Fibroblast of skin of left biceps (primary cell): ENCODE measurements around the gene SPNS3.

Source experiments
- DNase-seq, 2 experiments: peaks; one replicate each; pipeline ENCODE4 v3.0.0-alpha.2; 2013; ENCODE audit warnings: low read depth in 2 of 2

SPNS3 gene

DNA sequence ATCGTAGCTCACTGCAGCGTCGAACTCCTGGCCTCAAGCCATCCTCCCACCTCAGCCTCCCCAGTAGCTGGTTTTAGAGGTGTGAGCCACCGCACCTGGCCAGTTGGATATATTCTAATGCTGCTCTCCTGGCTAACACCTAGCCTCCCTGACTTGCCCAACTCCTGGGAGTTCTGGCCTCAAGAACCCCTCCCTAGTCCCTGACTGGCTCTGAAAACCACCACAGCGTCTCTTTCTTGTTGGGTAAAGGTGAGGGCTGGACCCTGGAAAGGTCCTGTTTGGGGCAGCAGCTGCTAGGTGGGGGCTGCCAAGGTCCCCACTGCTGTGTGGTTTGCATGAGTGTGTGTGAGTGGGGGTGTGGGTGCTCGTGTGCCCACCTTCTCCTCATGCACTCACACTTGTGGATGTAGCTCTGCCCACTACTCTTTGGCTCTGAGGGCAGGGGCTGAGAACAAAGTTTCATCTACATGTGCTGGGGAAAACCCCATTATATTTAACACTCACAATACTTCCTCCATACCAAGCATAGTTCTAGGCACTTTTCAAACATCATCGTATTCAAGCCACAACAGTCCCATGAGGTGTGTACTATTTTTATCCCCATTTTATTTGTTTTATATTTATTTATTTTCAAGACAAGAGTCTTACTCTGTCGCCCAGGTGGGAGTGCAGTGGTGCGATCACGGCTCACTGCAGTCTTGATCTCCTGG, 7.1 kb upstream of the SPNS3 start:
- no peak for DNase-seq

DNA sequence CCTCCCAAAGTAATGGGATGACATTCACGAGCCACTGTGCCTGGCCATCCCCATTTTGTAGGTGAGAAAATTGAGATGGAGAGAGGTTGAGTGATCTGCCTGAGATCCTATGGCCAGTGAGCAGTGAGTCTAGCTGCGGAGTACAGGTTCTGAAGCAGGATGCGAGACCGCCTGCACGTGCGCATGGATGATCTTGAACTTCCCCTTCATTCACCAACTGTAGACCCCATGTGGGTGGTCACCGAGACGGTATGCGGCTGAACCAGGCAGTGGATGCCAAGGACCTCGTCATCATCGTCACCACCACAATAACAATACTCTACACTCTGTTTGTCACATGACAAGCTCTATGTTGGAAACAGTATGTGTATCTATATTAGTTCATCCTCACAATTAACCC, 6.2 kb upstream of the SPNS3 start:
- no peak for DNase-seq

DNA sequence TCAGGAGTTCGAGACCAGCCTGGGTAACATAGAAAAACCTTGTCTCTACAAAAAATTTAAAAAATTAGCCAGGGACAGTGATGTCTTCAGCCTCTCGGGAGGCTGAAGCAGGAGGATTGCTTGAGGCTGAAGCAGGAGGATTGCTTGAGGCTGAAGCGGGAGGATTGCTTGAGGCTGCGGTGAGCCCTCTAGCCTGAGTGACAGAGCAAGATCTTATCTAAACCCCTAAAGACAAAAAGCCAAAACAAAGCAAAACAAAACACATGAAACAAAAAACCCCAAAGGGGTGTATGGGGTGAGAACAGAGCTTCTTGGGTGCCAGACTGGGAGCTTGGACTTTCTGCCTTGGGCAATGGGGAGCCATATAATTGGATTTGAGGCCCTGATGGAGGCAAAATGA, 2.6 kb downstream of the SPNS3 start:
- no peak for DNase-seq

DNA sequence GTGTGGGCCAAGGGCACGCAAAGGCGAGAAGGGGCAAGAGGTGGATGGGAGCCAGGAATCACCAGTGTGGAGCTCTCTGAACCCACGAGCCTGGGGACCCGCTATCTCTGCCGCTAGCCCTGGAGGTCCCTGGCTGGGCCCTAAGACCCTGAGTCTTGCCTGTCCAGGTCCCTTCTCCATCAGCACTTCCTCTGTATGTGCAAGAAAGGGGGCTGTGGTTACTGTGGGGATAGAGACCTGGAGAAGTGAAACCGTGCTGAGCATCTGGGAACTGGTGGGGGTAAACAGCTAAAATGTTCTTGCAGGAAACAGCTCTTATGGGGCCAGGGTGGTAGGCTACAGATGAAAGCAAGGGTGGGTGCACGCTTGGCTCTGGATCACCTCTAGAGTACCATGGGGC, 3.1 kb downstream of the SPNS3 start:
- no peak for DNase-seq

DNA sequence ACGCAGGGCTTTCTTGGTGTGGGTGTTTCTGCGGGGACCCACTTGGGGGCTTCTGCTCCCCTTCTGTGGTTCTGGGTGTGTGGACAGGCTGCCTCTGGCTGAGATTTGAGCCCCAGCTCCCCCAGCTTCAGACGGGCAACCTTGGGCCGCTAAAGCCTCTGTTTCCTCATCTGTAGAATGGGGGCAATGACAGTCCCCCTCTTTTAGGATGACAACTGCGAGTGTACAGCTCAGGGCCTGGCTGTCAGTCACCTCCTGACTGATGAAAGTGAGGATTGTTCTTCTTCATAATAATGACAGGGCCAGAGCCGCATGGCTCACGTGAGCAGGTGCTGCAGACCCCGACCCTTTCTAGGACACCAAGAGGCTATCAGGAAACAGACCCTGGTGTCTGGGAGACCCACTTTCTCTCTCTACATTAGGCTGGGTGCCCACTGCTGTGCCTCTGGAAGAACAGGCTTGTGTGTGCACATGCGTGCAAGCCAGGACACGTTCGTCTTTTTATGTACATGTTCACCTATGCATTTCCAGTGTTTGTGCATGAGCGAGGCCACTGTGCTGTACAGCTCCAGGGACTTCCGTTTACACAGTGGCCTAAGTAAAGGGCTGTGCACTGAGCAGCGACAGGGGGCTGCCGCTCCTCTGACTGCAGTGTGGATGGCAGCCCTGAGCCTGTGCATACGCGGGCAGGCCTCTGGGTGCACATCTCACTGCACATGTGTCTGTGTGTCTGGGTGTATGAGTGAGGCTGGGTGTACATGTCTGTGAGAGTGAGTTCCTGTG, 4.6 kb downstream of the SPNS3 start:
- DNase-seq: no peak

DNA sequence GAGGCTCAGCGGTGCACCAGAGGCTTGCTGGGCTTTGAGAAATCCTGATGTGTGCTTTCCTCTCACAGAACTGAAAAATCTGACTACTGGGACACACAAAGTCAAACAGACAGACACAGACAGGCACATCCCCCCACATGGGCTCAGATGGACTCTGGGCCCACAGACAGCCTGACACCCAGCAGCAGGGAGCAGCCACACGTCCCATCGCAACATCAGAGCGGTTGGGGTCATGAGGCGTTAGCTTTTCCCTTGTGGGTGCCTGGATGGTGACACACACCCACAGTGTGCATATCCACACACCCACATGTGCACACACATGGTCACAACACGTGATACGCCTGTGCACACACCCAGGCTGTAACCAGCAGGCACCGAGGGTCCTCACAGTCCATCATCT, 6.3 kb downstream of the SPNS3 start:
- no peak for DNase-seq

DNA sequence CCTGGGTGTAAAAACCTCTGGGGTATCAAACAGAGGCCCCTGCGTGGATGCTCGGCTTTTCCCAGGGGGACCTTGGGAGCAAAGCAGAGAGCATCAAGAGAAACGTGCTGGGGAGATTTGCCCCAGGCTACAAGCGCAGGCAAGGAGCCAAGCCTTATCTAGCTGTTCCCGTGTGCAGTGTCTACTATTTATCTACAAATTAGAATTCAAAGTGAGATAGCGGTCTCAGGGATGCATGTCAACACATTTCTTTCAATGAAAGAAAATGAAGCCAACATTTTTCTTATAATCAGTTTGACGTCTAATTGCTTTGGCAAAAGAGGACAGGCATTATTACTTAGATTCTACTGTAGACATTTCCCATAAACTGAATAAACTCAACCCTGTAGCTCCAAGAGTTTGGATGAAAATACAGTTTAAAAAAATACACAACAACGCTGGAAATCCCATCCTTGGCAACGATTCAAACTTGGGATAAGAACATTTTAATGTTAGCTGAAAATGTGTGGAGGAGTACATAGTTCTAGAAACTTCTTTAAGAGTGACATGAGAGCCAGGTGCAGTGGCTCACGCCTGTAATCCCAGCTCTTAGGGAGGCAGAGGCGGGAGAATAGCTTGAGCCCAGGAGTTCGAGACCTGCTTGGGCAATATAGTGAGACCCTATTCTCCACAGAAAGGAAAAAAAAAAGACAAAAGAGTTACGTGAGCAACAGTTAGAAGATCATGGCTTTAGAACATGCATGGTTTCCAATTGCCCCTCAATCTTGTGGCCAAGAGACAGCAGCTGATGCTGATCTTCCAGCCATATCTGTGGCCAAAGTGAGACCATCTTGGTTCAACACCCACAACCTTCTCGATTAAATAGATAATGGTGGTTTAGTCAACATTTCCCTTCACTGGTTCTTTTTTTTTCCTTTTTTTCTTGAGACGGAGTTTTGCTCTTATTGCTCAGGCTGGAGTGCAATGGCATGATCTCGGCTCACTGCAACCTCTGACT, 7.2 kb downstream of the SPNS3 start:
- DNase-seq: no peak

DNA sequence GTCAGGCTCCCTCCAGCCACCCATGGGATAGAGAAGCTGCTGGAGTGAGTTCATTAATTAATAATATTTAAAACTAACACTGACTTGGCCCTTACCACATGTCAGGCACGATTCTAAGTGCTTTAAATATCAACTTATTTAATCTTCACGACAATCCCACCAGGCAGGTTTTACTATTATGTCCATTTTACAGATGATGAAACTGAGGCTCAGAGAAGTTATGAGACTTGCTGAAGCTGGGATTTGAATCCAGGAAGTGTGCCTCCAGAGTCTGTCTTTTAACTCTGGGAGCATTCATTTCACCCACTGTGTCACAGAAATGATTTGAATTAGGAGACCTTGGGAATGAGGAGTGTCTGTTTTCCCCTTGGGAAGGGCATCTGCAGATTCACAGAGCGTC, 8.8 kb downstream of the SPNS3 start:
- no peak for DNase-seq

DNA sequence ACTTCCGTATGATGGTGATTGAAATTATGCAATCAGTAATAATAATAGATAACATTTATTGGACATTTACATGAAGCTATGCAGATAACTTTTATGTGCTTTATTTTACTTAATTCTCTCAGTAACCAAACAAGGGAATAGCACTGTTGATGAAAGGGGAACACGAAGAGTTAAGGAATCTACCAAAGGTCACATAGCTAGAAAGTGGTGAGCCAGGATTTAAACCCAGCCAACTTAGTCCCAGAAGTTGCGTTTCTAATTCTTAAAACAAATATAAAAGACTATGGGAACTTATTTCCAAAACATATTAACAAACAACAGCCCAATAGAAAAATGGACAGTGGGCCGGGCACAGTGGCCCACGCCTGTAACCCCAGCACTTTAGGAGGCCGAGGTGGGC, 9.7 kb downstream of the SPNS3 start:
- no peak for DNase-seq

DNA sequence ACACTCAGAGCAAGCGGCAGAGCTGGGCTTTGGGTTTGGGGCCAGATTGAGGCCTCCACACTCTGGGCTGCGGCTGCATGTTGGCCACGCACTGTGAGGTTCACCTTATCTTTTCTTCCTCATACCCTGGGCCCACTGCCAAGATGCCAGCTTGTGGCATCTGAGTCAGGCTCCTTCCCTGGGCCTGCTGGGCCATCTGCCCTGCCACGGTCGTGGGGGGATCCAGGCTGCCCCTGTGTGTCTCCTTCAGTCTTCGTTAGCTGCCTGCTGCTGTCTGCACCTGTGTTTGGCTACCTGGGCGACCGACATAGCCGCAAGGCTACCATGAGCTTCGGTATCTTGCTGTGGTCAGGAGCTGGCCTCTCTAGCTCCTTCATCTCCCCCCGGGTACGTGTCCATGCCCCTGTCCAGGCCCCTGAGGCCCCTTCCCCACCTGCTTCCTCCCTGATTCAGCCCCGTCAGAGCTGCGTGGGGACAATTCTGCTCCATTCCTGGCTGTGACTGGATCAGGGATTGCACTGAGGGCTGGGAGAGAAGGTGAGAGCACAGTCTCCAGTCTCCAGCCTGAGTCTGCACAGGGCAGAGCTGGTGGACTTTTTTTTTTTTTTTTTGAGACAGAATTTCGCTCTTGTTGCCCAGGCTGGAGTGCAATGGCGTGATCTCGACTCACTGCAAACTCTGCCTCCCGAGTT, 11.2 kb downstream of the SPNS3 start:
- no peak for DNase-seq

DNA sequence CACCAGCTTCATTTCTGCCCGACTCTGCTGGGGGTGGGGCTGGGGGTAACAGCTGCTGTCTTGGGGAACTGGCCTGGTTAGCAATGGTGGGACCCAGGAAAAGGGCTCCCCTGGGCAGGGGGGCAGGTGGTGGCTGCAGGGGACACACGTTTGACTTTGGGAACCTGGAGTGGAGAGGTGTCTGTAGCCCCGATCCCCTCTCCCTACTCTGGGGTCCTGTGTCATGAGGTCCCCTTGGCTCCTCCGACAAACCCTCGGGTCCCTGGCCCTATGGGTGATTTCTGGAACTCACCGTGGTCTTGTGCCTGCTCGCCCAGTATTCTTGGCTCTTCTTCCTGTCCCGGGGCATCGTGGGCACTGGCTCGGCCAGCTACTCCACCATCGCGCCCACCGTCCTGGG, 12.0 kb downstream of the SPNS3 start:
- DNase-seq: no peak

DNA sequence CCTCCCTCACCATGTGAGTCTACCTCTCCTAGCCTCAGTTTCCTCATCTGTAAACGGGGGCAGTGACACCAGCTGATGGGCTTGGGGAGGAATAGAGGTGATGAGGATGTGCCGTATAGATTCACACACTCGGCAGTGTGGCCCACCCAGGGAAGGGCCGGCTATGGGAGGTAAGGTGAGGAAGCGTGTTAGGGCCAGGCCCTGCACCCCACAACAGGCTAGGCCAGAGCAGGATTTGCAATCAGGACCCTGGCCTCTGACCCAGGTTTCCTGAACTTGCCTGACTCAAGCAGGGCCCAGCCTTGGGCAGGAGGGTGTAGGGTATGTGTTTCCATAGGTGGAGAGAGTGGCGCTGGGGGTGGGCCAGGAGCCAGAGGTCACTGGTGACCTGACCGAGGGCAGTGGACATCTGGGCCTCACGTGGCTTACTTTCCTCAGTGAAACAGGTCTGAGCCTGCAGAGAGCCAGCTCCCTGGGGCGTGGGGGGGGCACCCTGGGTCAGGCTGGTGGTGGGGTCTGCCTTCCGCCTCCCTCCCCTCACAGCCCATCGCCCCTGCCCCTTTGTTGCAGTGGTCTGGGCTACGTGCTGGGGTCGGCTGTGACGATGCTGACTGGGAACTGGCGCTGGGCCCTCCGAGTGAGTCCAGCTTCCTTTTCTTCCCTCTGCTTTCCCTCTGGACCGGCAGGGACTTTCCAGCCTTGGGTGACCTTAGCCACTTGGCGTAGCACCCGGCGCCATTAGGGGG, 12.8 kb downstream of the SPNS3 start:
- no peak for DNase-seq

DNA sequence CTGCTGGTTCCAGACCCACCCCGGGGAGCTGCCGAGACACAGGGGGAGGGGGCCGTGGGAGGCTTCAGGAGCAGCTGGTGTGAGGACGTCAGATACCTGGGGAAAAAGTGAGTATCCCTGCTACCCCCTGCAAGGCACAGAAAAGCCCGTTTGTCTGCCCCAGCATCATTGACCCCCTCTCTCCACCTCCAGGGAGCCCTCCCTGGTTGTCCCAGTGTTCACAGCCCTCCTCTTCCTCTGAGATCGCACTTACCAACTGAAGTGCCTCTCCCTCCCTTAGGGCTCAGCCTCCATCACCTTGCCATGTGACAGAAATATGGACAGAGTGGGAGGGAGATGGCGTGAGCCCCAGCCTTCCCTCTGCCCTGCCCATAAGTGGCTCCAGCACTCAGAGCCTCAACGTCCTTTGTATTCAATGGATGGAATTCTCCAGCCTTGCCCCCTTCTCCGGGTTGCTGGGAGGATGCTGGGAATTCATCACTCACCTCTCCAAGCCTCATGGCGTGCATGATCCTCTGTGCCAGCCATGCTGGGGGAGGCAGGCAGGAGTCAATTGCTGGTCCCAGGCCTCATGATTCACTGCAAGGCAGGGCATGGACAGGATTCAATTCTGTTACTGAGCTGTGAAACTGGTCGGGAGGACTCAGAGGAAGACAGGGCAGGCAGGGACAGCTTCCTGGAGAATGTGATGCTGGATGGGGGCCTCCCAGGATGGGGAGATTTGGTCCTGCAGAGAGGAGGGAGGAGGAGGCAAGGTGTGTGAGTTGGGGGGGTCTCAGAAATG, 14.6 kb downstream of the SPNS3 start:
- no peak for DNase-seq

DNA sequence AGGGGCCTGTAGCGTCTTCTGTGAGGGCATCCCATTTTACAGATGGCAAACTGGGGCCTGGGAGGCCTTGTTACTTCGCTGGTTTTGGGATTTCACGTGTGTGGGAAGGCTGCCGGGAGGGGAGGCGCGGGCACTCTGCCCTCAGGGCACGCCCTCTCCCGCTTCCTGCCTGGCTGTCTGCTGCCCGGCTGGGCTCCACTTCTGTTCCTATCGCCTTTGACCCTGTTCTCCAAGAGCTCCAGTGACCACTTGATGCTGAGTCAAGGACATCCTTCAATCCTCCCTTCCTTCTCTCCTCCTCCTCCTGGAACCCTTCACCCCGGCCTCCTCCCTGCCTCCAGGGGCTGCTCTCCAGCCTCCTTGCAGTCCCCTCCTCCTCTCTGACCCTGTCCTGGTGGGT, 16.0 kb downstream of the SPNS3 start:
- DNase-seq: no peak

DNA sequence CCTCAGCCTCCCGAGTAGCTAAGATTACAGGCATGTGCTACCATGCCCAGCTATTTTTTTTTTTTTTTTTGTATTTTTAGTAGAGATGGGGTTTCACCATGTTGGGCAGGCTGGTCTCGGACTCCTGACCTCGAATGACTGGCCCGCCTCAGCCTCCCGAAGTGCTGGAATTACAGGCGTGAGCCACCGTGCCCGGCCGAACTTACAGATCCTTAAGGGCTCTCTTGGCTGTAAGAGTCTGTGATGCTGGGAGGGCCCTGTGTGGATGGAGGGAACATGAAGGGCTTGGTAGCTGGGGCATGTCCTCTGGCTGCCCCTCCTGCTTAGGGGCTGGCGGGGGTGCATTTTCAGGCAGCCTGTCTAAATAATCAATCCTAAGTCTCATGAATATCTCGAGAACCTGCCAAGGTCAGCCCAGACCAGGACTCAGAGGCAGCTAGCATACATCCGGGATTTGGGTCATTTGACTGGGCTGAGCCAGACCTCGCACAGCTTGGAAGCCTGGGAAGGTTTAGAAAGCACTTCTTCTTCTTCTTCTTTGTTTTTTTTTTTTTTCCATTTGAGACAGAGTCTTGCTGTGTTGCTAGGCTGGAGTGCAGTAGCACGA, 17.1 kb downstream of the SPNS3 start:
- no peak for DNase-seq

DNA sequence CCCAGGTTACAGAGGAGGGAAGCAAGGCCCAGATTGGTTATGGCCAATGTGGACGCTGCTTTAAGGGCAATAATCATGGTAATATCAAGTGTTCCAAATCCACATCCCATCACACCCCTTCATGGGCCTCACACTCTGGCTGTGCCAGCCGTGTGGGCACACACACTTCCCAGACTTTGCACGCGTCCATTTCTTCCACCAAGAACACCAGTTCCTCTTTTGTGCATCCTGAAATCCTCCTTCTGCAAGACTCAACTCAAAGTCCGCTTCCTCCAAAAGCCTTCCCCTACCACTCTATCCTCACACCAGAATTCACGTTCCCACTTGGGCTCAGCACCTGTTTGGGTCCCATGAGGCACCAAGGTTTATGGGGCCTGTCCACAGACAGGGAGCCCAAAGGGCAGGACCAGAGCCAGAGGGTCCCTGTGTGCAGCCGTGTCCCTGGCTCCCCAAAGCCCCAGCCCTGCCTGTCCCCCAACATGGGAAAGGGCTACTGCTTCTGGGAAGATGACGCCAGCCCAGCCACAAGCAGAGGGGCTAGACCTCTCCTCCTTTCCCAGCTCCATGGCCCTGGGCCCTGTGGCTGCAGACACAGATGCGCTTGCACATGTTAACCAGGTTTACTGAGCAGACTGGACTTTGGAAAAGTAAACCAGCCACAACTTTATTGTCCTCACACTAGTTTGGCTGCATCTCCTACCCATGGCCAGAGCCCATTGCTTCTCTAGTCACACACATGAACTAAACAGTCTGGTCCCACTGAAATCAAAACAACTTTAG, 20.3 kb downstream of the SPNS3 start:
- no peak for DNase-seq

DNA sequence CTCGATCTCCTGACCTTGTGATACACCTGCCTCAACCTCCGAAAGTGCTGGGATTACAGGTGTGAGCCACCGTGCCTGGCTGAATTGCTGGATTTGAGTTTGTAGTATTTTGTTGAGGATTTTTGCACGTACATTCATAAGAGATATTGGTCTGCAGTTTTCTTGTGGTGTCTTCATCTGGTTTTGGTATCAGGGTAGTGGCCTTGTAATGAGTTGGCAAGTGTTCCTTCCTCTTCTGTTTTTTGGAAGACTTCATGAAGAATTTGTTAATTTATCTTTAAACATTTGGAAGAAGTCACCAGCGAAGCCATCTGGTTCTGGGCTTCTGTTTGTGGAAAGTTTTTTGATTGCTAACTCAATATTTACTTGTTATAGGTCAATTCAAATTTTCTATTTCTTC, 26.9 kb downstream of the SPNS3 start:
- no peak for DNase-seq

DNA sequence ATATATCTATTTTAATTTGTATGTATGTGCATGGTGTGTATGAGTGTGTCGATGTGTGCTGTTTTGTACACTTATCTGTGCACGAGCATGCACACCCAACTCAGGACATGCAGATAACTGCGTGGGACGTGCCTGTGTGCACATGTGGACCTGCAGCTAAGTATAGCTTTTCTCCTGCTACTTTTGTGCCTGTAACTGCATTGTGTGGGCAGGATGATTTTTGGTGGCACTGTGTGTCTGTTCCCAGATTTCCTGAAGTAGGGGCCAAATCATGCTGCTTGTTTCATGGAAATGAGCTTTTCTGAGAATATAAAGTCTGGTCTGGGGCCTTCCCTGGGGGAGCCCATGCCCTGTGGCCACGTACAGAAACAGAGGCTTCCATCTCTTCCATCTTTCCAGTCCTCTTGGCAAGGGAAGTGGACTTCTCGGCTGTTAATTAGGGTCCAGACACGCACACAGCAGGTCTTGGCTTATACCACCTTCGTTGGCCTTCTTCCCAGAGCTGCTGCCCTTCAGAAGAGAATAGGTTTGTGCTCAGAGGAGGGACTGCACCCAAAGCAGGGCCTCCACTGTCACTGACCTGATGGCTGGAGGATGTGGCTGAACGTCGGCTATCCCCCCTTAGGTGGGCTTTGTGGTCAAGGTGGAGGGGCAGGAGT, 30.2 kb downstream of the SPNS3 start:
- DNase-seq: no peak
